NK-92 (cell line): ENCODE data around the gene COA8.

Experiments
- DNase-seq: peaks from one replicate; lab custom pipeline; 2025; ENCODE audit not compliant: unreplicated experiment; lab: John Stamatoyannopoulos, UW

COA8 gene

DNA sequence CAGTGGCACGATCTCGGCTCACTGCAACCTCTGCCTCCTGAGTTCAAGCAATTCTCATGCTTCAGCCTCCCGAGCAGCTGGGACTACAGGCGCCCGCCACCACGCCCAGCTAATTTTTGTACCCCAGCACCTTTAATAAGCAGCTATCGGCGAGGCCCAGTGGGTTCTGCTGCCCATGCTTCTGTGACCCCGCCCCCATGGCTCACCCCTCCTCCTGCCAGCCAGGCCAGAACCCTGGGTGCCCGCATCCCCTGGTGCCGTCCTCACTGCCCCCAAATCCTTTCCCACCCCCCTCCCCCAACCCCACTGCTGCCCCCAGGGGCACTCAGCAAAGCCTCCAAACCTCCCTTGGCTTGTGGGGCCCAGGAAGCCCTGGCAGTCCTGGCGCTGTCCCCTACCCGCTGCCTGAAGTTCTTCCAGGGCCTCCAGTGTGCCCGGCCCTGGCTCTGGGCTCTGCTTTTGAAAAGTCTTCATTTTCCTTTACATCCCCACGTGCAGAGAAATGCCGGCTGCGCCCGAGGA is 14.8 kb upstream of the COA8 start:
- no peak for DNase-seq

- DNase-seq = no peak
Observed at GRCh38 chr14:103548463-103549351, 14.1 kb upstream of the COA8 start.

DNA sequence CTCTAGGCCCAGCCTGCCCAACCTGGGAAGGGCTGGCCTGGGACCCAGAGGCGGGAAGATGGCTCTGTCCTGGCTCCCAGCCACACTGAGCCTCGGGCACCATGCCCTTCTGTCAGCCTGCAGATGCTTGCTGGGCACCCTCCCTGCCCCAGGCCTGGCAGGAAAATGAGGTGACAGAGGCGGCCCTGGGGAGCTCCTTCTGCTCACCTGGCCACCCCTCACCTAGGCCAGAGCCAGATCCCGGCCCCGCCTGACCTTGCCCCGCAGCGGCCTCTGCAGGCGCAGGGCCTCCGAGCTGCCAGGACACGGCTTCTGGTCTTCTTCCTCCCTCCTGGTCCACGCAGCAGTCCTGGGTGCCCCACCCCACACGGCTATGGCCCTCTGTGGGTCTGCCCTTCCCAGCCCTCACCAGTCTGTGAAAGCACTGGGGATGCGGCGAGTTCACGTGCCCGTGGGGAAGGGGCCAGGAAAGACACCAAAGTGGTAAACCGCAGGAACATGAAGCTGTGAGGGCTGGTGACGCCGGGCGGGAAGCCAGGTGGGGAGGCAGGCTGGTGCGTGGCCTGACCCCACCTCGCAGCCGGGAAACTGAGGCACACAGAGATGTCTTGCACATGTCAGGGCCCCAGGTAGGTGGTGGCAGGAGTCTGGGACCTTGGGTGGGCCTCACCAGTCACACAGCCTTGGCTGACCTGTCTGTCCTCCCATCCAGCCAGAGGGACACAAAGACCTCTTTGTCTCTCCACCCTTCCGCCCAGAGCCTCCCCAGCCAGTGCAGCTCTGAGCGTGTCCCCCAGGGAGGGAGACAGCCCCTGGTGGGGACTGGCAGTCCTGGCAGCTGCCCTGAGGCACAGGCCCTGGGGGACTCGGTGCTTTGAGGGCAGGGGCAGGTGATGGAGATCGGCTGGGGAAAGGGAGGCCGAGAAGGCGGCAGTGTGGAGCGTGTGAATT is 13.1 kb upstream of the COA8 start:
- no peak for DNase-seq

- no peak for DNase-seq
Observed at GRCh38 chr14:103550451-103551337, 12.1 kb upstream of the COA8 start.

GRCh38 chr14:103551338-103551762 is 11.4 kb upstream of the COA8 start:
- no peak for DNase-seq

DNA sequence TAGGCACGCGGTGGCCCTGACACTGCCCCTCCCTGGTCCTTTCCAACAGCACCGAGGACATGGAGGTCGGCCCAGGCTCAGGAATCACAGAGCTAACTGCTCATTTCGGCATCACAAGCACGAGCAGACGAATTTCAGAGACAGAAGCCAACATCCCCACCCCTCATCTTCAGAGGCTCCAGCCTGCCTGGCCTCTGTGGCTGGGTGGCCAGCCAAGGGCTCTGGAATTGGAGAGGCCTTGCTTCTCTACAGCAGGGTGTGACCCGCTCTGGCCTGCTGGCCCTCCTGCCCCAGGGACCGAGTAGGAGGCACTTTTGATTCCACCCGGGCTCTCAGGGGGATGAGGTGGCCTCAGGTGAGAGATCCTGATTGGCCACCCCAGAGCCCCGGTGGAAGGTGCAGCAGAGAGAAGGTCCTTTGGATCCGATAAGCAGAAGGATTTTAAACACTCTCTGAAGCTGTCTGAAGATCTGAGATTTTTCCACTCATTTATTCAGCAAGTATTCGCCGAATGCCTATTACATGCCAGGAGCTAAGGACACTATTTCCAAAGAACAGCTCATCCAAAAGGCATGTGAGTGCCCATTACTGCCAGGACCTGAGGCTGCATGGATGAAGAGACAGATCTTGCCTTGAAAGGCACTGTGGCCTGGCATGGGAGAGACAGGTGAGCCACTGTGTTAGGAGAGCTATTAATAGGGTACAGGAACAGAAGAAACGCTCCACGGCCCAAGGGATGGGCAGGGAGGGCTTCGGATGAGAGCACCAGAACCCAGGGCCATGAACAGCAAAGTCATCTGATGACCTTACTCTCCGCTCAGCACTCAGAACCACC is 10.5 kb upstream of the COA8 start:
- DNase-seq = no peak

- DNase-seq = no peak
Observed at GRCh38 chr14:103552846-103553210, 9.9 kb upstream of the COA8 start.

DNA sequence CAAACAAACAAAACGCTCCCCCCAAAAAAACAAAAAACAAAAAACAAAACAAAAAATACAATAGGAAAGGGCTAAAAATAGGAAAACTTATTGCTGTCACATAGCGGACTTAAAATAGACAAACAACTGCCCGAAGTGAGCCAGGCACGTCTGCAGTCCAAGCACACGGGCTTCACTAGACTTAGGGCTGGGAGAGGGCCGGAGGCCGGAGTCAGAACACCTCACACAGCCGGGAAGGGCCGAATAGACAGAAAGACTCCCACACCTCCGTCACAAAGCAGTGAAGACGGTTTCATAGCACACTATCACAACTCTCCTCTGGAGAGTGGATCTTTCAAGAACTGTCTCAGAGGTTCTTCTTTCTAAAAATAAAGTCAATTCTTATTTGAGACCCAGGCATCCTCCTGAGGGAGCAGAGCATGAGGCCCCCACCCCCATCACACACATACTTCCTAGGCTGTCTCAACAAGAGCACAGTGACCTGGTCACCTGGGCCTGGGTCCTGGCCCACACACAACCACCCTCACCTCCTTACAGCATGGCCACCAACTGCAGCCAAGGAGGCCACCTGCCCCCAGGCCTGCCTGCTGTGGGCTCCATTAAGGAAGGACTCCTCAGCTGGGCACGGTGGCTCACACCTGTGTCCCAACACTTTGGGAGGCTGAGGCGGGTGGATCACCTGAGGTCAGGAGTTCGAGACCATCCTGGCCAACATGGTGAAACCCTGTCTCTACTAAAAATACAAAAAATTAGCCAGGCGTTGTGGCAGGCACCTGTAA is 7.0 kb upstream of the COA8 start:
- DNase-seq = no peak

- no peak for DNase-seq
Observed at GRCh38 chr14:103556946-103557758, 5.6 kb upstream of the COA8 start.

DNA sequence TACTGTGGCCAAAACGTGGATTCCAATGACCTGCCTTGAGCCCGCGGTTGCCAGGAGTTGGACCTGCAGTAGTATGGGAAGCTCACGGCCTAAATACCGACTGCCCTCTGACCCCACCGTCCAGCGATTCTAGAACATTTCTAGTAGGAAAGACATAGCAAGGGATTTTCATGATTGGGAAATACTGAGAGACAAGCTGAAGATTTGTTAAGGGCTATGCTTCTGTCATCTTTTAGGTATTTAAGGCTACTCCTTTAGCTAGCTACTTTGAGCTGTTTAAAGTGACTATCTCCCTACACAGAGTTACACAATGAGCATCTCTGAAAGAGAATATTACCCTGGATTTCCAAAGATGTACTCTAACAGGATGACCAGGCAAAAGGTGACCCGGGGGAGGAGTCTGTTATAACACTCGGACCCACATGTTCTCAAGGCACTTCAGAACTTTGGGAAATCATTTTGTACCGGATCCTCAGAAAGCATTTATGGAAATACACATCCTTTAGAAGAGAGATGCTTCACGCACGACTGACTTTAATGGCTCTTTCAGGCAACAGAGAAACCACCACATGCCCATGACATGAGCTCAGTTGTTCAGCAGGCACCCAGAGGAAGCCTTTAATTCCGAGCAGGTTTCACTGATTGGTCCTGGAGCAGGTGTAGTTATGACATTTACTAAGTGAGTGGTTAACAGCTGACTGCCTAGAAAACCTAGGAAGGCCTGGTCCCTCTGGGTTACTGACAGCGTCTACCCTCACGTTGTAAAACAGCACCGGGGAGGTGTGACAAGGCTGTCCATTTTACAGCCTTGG is 4.5 kb upstream of the COA8 start:
- DNase-seq = no peak

GRCh38 chr14:103559766-103560165 is 3.0 kb upstream of the COA8 start:
- no peak for DNase-seq

GRCh38 chr14:103560691-103561090 is 2.1 kb upstream of the COA8 start:
- DNase-seq = no peak

DNA sequence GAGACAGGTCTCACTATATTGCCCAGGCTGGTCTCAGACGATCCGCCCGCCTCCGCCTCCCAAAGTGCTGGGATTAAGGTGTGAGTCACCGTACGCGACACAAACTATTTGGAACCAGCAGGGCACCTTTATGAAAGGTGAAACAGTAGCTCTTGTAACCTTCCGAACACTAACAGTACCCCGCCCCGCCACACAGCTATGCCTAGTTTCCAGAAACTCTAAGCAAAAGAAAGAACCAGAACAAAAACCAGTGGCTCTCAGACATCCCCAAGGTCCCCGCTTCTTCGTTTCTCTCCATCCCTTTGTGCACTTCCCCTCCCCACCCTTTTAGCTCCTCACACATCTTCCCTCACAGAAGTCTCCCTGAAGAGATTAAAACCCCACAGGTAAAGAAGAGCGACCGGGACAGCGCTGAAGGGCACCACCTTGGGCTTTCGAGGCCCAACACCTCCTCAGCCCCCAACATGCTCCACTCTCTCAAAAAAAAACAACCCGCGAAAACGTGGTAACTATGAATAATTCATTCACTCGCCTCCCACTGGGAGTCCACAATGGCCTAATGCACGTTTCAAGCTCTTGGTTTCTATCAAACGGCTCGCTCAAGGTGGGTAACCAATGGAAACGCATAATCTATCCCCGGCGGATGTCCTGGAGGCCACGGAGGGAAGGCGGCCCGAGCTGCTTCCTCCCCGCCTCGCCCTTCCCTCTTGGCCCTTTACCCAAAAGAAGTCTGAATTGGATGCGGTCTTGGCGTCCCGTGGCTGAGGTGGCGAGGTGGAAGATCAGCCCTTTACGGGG is 1.2 kb upstream of the COA8 start:
- DNase-seq = no peak

DNA sequence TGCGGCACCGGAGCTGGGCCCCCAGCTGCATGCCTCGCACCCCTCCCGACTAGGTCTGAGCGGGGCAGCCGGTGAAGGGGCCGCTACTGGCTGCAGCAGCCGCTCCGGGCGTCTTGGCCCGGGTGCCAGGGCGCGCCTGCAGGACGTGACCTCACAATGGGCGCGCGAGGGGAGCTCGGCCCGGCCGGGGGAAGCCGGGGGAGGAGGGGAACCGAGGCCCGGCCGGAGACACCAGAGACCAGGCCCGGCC is 656 bp upstream of the COA8 start:
- DNase-seq = no peak

DNA sequence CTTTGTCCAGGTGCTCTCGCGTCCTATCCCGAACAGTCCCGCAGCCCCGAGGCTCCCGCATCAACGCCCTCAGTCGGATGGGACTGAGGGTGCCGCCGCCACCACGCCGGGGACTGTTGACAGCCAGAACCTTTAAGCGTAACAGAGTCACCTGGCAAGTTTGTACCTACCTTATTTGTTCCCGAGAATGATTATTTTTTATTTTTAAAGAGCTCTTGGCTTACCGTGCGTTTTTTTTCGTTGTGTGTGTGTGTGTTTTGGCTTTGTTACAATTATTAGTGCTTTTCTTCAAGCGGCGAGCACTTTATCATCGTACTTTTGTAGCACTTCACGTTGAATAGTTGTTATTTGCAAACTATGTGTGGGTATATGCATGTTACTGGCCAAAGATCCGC is 463 bp downstream of the COA8 start:
- DNase-seq = no peak

DNA sequence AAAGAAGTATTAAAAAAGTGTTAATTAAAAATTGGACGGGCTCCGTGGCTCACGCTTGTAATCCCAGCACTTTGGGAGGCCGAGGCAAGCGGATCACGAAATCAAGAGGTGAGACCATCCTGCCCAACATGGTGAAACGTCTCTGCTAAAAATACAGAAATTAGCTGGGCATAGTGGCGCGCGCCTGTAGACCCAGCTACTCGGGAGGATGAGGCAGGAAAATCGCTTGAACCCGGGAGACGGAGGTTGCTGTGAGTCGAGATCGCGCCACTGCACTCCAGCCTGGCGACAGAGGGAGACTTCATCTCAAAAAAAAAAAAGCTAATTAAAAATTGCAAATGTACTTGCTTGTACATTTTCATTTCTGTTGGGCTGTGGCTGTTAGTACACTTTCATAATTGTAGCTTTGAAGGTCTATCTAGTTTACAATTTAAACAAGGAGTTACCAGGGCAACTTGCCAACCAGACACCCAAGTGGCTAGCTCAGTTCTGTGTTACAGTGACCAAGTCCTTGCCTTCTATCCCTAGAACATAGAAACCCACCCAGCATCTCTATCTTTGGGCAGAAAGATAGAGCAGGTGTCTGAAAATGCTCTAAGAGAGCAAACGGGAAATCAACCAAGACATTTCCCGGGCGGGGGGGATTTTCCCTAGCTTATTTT is 1.2 kb downstream of the COA8 start:
- no peak for DNase-seq
